SK-N-SH treated with all-trans-retinoic acid at 6 μM for 48 hours (cell line): ENCODE data around the gene GBGT1.

Experiments
- ATAC-seq: fragments of 200-7000 bp; cut with Tn5 transposase; 3 replicates; pipeline ENCODE4 v1.9.1; 2020; ENCODE audit warnings: mild to moderate bottlenecking, moderate library complexity
- ARNTL ChIP-seq: fragments of 450-650 bp; formaldehyde crosslinking; IDR thresholded peaks from 2 replicates; pipeline ENCODE4 v1.5.0; 2020; ENCODE audit warnings: low read depth, mild to moderate bottlenecking, moderate library complexity, borderline replicate concordance
- CREB5 ChIP-seq: fragments of 250-450 bp; sonication (Bioruptor Pico); IDR thresholded peaks from 2 replicates; pipeline ENCODE4 v1.5.1; 2020; ENCODE audit warnings: low read depth, mild to moderate bottlenecking, moderate library complexity
- CSDC2 ChIP-seq: fragments of 250-450 bp; sonication (Bioruptor Pico); IDR thresholded peaks from 2 replicates; pipeline ENCODE4 v1.5.0; 2020; ENCODE audit warnings: mild to moderate bottlenecking, moderate library complexity
- ESRRG ChIP-seq: fragments of 250-450 bp; sonication (Bioruptor Pico); IDR thresholded peaks from 2 replicates; pipeline ENCODE4 v1.6.1; 2021; ENCODE audit warnings: mild to moderate bottlenecking
- GLIS3 ChIP-seq: fragments of 250-450 bp; sonication (Bioruptor Pico); IDR thresholded peaks from 2 replicates; pipeline ENCODE4 v1.5.0; 2020; ENCODE audit warnings: mild to moderate bottlenecking, moderate library complexity
- ISL1 ChIP-seq: fragments of 250-450 bp; sonication (Bioruptor Pico); IDR thresholded peaks from 2 replicates; pipeline ENCODE4 v2.1.2; 2022; ENCODE audit warnings: mild to moderate bottlenecking, moderate library complexity
- OSR1 ChIP-seq: fragments of 250-450 bp; sonication (Bioruptor Pico); IDR thresholded peaks from 2 replicates; pipeline ENCODE4 v1.8.0; 2022; ENCODE audit warnings: moderate library complexity, mild to moderate bottlenecking, inconsistent platforms
- PATZ1 ChIP-seq: fragments of 250-450 bp; sonication (Bioruptor Pico); IDR thresholded peaks from 2 replicates; pipeline ENCODE4 v1.8.0; 2020; ENCODE audit warnings: mild to moderate bottlenecking, moderate library complexity, borderline replicate concordance
- PPARA ChIP-seq: fragments of 250-450 bp; sonication (Bioruptor Pico); IDR thresholded peaks from 2 replicates; pipeline ENCODE4 v1.5.0; 2020; ENCODE audit warnings: mild to moderate bottlenecking, borderline replicate concordance
- RARB ChIP-seq: fragments of 250-450 bp; sonication (Bioruptor Pico); IDR thresholded peaks from 2 replicates; pipeline ENCODE4 v1.8.0; 2021; ENCODE audit warnings: mild to moderate bottlenecking, moderate library complexity
- SNAI2 ChIP-seq: fragments of 250-450 bp; sonication (Bioruptor Pico); IDR thresholded peaks from 2 replicates; pipeline ENCODE4 v1.5.0; 2020; ENCODE audit warnings: mild to moderate bottlenecking, moderate library complexity
- TCF4 ChIP-seq: fragments of 250-450 bp; sonication (Bioruptor Pico); IDR thresholded peaks from 2 replicates; pipeline ENCODE4 v1.8.0; 2021; ENCODE audit warnings: mild to moderate bottlenecking, moderate library complexity, borderline replicate concordance
- TOX ChIP-seq: fragments of 250-450 bp; sonication (Bioruptor Pico); IDR thresholded peaks from 2 replicates; pipeline ENCODE4 v1.8.0; 2021; ENCODE audit warnings: mild to moderate bottlenecking, moderate library complexity, borderline replicate concordance
- TSHZ2 ChIP-seq: fragments of 250-450 bp; sonication (Bioruptor Pico); IDR thresholded peaks from 2 replicates; pipeline ENCODE4 v1.5.0; 2020; ENCODE audit warnings: mild to moderate bottlenecking, moderate library complexity
- ZC3H10 ChIP-seq: fragments of 250-450 bp; sonication (Bioruptor Pico); IDR thresholded peaks from 2 replicates; pipeline ENCODE4 v1.5.1; 2021; ENCODE audit warnings: mild to moderate bottlenecking, moderate library complexity
- ZFP3 ChIP-seq: fragments of 250-450 bp; sonication (Bioruptor Pico); IDR thresholded peaks from 2 replicates; pipeline ENCODE4 v1.5.0; 2020; ENCODE audit warnings: mild to moderate bottlenecking, moderate library complexity
- ZFP30 ChIP-seq: fragments of 450-650 bp; formaldehyde crosslinking; IDR thresholded peaks from 2 replicates; pipeline ENCODE4 v1.5.0; 2022; ENCODE audit warnings: mild to moderate bottlenecking, moderate library complexity
- ZNF565 ChIP-seq: fragments of 450-650 bp; formaldehyde crosslinking; conservative IDR thresholded peaks from 2 replicates; pipeline ENCODE4 v1.5.0; 2020; ENCODE audit warnings: low read depth, mild to moderate bottlenecking, moderate library complexity
- ZNF70 ChIP-seq: fragments of 450-650 bp; formaldehyde crosslinking; IDR thresholded peaks from 2 replicates; pipeline ENCODE4 v1.5.0; 2020; ENCODE audit warnings: mild to moderate bottlenecking, moderate library complexity
- TF ChIP-seq, protein P1 (sequence below): fragments of 250-450 bp; sonication (Bioruptor Pico); IDR thresholded peaks from 2 replicates; pipeline ENCODE4 v1.5.1; 2021; ENCODE audit warnings: mild to moderate bottlenecking, moderate library complexity
- TF ChIP-seq, protein P2 (sequence below): fragments of 250-450 bp; sonication (Bioruptor Pico); IDR thresholded peaks from 2 replicates; pipeline ENCODE4 v1.8.0; 2021; ENCODE audit warnings: low read depth, mild to moderate bottlenecking, moderate library complexity, borderline replicate concordance

Gene GBGT1

DNA sequence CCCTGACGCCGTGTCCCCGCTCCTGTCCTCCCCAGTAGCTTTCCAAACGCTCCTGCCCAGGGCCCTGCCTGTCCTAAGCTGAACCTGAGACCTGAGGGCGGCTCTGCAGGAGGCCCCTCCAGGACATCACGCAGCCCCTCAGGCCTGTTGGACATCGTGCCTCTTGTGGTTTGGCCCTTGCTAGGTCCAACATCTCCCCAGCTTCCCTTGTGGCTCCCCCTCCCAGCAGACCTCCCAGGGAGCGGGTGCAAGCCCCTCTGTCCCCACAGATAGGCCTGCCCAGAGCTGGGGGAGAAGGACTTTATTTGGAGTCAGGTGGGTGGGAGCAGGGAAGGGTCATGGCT is 41.3 kb upstream of the GBGT1 start:
- no peak for TF ChIP-seq ARNTL (CRISPR knock-in tag)
- no peak for TF ChIP-seq TSHZ2 (CRISPR knock-in tag)
- no peak for TF ChIP-seq ZNF70
- TF ChIP-seq, protein P1, sequence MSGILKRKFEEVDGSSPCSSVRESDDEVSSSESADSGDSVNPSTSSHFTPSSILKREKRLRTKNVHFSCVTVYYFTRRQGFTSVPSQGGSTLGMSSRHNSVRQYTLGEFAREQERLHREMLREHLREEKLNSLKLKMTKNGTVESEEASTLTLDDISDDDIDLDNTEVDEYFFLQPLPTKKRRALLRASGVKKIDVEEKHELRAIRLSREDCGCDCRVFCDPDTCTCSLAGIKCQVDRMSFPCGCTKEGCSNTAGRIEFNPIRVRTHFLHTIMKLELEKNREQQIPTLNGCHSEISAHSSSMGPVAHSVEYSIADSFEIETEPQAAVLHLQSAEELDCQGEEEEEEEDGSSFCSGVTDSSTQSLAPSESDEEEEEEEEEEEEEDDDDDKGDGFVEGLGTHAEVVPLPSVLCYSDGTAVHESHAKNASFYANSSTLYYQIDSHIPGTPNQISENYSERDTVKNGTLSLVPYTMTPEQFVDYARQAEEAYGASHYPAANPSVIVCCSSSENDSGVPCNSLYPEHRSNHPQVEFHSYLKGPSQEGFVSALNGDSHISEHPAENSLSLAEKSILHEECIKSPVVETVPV: no peak
- TF ChIP-seq, protein P2, sequence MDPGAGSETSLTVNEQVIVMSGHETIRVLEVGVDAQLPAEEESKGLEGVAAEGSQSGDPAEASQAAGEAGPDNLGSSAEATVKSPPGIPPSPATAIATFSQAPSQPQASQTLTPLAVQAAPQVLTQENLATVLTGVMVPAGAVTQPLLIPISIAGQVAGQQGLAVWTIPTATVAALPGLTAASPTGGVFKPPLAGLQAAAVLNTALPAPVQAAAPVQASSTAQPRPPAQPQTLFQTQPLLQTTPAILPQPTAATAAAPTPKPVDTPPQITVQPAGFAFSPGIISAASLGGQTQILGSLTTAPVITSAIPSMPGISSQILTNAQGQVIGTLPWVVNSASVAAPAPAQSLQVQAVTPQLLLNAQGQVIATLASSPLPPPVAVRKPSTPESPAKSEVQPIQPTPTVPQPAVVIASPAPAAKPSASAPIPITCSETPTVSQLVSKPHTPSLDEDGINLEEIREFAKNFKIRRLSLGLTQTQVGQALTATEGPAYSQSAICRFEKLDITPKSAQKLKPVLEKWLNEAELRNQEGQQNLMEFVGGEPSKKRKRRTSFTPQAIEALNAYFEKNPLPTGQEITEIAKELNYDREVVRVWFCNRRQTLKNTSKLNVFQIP (CRISPR knock-in tag): no peak
- no peak for TF ChIP-seq SNAI2 (CRISPR knock-in tag)
- TF ChIP-seq ISL1 (CRISPR knock-in tag): no peak
- no peak for TF ChIP-seq TOX (CRISPR knock-in tag)
- TF ChIP-seq ZFP30: no peak
- no peak for TF ChIP-seq PPARA
- no peak for TF ChIP-seq GLIS3 (CRISPR knock-in tag)
- no peak for TF ChIP-seq ESRRG (CRISPR knock-in tag)
- no peak for TF ChIP-seq OSR1 (CRISPR knock-in tag)
- TF ChIP-seq ZFP3 (CRISPR knock-in tag): no peak
- ATAC-seq: no peak

GRCh38 chr9:133204335-133204992 is 40.8 kb upstream of the GBGT1 start:
- TF ChIP-seq, protein P1: no peak
- TF ChIP-seq TCF4 (CRISPR knock-in tag) (no peak), ZNF565 (CRISPR knock-in tag) (no peak), ZFP30 (no peak), OSR1 (CRISPR knock-in tag) (no peak), ISL1 (CRISPR knock-in tag) (no peak), RARB (CRISPR knock-in tag) (no peak), CSDC2 (CRISPR knock-in tag) (no peak), SNAI2 (CRISPR knock-in tag) (no peak), ZC3H10 (CRISPR knock-in tag) (no peak), ZNF70 (no peak), GLIS3 (CRISPR knock-in tag) (no peak), CREB5 (CRISPR knock-in tag) (no peak), PATZ1 (no peak), ARNTL (CRISPR knock-in tag) (no peak), TSHZ2 (CRISPR knock-in tag) (no peak), ZFP3 (CRISPR knock-in tag) (no peak), ESRRG (CRISPR knock-in tag) (no peak), PPARA (no peak)
- TF ChIP-seq, protein P2 (CRISPR knock-in tag): no peak
- ATAC-seq: no peak
